HFFc6 (cell line): ENCODE measurements around the gene RUNX3. TPM values are rescaled to one million over a fixed set of nuclear protein-coding genes. Genes with fewer than 3 reads are reported as not detected.

Source experiments
- DNase-seq: peaks from one replicate; pipeline ENCODE4 v3.0.0-alpha.2; 2018
- H3K27ac Mint-ChIP-seq: 2 replicates; pipeline ENCODE4 v1.8.0; 2020; ENCODE audit warnings: mild to moderate bottlenecking, mixed read lengths
- H3K27me3 Mint-ChIP-seq: 2 replicates; pipeline ENCODE4 v1.8.0; 2021; ENCODE audit warnings: mild to moderate bottlenecking, moderate library complexity, mixed read lengths; ENCODE audit not compliant: insufficient read depth
- H3K36me3 Mint-ChIP-seq: 2 replicates; pipeline ENCODE4 v1.8.0; 2021; ENCODE audit warnings: low read depth, mixed read lengths
- H3K4me1 Mint-ChIP-seq: 2 replicates; pipeline ENCODE4 v1.8.0; 2020; ENCODE audit warnings: low read depth, mixed read lengths
- H3K4me3 Mint-ChIP-seq: 2 replicates; pipeline ENCODE4 v1.8.0; 2020; ENCODE audit warnings: mild to moderate bottlenecking, moderate library complexity, mixed read lengths
- H3K9me3 Mint-ChIP-seq: 2 replicates; pipeline ENCODE4 v1.8.0; 2020; ENCODE audit warnings: mild to moderate bottlenecking, mixed read lengths
- total RNA-seq, 6 experiments: library from RNA; stranded (reverse); fragmentation: NEBNext Ultra II Directional; extraction: Animal tissue kit (Norgen Biotek cat#: 25700); gene quantifications; 2 replicates in 1 of 6; 3 replicates in 5 of 6; pipeline ENCODE4 v1.2.3, GENCODE V29; 2021
- TF ChIP-seq, protein P1 (sequence below): fragments of 200-600 bp; sonication (generic); IDR thresholded peaks from 2 replicates; pipeline ENCODE4 v1.5.0; 2021; ENCODE audit warnings: antibody characterized with exemption, mild to moderate bottlenecking

The RUNX3 gene
- total RNA-seq, 6 experiments from 2014 or later: not detected

DNA sequence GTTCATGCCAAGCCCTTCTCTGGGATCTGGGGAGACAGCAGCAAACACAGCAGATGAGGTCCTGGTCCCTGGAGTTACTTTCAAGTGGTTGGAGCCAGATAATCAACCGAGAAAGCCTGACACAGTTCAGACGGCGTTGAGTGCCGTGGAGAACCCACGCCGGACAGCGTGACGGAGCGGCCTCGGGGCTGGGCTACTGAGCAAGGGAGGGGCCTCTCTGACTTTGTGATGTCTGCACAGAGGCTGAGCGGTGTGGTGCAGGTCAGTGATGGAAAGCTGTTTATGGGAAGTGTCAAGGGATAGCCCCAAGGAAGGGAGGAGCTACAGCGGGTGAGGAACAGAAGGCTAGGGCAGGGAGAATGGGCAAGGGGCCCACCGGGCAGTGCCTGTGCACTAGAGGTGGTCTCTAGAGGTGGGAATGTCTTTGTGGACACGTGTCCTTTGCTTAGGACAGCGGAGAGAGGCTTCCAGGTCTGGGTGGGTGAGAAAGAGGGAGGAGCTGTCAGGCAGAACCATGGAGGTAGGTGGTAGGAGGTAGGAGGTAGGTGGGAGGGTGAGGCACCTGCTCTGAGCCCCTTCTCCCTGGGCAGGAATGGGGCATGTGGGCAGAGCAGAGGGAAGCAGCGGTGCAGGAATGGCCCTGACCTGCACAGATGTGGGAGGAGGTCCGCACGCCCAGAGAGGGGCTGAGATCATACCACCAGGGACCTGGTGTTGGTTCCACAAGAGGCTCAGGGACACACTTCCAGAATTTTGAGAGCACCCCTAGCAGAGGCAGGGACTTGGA is 62.8 kb downstream of the RUNX3 start:
- H3K36me3 Mint-ChIP-seq: no peaks in the 10 kb centered on the region
- peaks cover 6% of the 10 kb centered on the region for H3K27me3 Mint-ChIP-seq
- H3K27ac Mint-ChIP-seq: no peak overlapping the region
- H3K4me3 Mint-ChIP-seq: no peak overlapping the region
- H3K9me3 Mint-ChIP-seq: no peaks in the 10 kb centered on the region
- H3K4me1 Mint-ChIP-seq: peaks cover 32% of the 10 kb centered on the region
- TF ChIP-seq, protein P1, sequence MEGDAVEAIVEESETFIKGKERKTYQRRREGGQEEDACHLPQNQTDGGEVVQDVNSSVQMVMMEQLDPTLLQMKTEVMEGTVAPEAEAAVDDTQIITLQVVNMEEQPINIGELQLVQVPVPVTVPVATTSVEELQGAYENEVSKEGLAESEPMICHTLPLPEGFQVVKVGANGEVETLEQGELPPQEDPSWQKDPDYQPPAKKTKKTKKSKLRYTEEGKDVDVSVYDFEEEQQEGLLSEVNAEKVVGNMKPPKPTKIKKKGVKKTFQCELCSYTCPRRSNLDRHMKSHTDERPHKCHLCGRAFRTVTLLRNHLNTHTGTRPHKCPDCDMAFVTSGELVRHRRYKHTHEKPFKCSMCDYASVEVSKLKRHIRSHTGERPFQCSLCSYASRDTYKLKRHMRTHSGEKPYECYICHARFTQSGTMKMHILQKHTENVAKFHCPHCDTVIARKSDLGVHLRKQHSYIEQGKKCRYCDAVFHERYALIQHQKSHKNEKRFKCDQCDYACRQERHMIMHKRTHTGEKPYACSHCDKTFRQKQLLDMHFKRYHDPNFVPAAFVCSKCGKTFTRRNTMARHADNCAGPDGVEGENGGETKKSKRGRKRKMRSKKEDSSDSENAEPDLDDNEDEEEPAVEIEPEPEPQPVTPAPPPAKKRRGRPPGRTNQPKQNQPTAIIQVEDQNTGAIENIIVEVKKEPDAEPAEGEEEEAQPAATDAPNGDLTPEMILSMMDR: no peak
- DNase-seq: no peak

DNA sequence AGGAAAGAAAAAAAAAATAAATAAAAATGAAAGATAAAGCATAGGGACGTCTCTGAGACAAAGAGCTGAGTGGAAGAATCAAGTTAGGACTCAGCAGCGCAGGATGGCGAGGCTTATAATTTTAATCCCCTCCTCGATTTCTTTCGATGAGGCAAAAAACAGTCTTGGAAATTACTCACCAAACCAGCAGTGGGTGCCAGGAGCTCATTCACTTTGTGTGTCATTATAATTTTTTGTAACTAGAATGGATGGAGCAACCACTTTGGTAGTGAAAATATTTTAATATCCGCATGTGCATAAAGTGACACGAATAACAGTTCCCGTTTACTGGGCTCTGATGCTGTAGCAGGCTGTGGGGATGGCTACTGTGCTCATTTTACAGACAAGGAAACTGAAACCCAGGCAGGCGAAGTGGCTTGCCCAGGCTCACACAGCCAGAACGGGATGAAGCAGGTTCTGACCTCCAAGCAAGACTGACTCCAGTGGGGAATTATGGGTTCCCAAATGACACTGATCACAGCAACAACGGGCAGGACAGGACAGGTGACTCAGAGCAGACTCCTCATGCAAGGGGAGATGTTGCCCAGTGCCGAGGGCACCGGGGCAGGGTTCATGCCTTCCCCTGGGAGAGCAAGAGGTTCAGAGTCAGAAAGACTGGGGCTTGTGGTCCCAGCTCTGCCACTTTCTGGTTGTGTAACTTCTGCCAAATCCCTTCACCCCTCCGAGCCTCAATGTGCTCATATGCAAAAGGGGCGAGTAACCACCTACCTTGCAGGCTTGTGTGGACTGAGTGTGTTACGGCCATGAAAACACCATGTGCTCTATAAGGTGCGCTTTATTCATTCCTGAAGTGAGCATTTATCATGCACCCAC is 63.6 kb downstream of the RUNX3 start:
- H3K36me3 Mint-ChIP-seq: no peaks in the 10 kb centered on the region
- H3K4me3 Mint-ChIP-seq: no peak overlapping the region
- H3K27me3 Mint-ChIP-seq: peaks cover 6% of the 10 kb centered on the region
- TF ChIP-seq, protein P1: no peak
- H3K9me3 Mint-ChIP-seq: no peaks in the 10 kb centered on the region
- DNase-seq: no peak
- no peak overlapping the region for H3K27ac Mint-ChIP-seq
- H3K4me1 Mint-ChIP-seq: peaks cover 32% of the 10 kb centered on the region

DNA sequence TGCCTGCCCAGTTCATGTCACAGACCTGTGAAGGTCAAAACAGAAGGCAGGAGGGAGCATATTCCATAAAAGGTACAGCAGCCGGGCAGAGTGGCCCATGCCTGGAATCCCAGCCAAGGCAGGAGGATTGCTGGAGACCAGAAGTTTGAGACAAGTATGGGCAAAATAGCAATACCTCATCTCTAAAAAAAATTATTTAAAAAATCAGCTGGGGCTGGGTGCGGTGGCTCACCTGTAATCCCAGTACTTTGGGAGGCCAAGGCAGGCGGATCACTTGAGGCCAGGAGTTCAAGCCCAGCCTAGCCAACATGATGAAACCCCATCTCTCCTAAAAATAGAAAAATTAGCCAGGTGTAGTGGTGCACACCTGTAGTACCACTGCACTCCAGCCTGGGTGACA is 64.5 kb downstream of the RUNX3 start:
- DNase-seq: no peak
- Mint-ChIP-seq H3K27ac (no peak overlapping the region), H3K36me3 (no peaks in the 10 kb centered on the region), H3K27me3 (peaks cover 5% of the 10 kb centered on the region), H3K4me3 (no peak overlapping the region), H3K4me1 (peaks cover 32% of the 10 kb centered on the region), H3K9me3 (no peaks in the 10 kb centered on the region)
- TF ChIP-seq, protein P1: no peak

DNA sequence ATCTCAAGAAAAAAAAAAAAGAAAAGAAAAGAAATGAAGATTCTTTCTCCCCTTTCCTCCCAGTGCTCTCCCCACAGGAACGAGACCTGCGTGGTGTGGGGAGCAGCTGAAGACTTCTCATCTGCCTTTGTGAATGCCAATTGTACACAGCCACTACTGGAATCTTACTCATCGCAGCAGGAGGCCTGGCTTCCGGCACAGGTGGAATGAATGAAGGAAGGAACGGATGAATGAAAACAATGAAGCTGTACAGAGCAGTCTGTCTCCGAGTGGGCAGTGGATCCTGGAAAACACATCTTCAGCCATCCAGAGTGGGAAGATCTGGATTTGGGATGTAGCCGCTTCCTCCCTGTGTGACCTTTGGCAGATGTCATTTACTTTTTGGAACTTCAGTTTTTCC is 64.9 kb downstream of the RUNX3 start:
- no peak overlapping the region for H3K4me3 Mint-ChIP-seq
- no peaks in the 10 kb centered on the region for H3K9me3 Mint-ChIP-seq
- TF ChIP-seq, protein P1: no peak
- no peak for DNase-seq
- peaks cover 5% of the 10 kb centered on the region for H3K27me3 Mint-ChIP-seq
- no peak overlapping the region for H3K27ac Mint-ChIP-seq
- H3K36me3 Mint-ChIP-seq: no peaks in the 10 kb centered on the region
- H3K4me1 Mint-ChIP-seq: peaks cover 32% of the 10 kb centered on the region

DNA sequence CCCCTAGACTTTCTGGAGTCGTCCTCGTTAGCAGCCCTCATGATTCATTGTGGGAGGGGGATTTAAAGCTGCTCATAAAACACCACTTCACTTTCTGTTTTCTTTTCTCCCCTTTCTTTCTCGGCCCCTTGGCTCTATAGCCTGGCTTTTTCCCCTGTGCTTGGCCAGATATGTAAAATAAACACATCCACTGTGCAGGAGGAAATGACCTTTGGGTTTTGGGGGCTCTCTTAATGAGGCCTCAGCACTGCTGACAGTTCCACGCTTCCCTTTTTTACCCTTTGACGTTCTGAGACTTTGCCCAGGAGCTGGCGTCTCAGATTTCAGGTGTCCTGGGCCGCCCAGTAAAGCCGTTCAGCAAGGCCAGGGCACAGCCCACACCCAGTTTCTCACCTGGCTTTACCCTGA is 65.7 kb downstream of the RUNX3 start:
- Mint-ChIP-seq H3K4me1 (peaks cover 32% of the 10 kb centered on the region), H3K9me3 (no peaks in the 10 kb centered on the region), H3K36me3 (no peaks in the 10 kb centered on the region), H3K27ac (no peak overlapping the region), H3K4me3 (no peak overlapping the region), H3K27me3 (peaks cover 5% of the 10 kb centered on the region)
- DNase-seq: no peak
- TF ChIP-seq, protein P1: no peak
